ENCODE data around the gene RND1.
A peak's percentile ranks its signal among the peaks of the same experiment; 100 is the strongest.
"Not testable (repeated sequence)": the region's sequence is repeated elsewhere in the genome, so short reads cannot be mapped to it uniquely, and the experiment has no call there.

Gene RND1

GRCh38 chr12:48858043-48858442 is 7.6 kb downstream of the RND1 start:
- H3K4me3 ChIP-seq (ENCODE audit: low read depth, low read length) = no peak overlapping the region
- TF ChIP-seq CTCF (IDR thresholded peaks at IDR 0.05; ENCODE audit: borderline replicate concordance, insufficient read depth, low read depth, low read length) = no peak

GRCh38 chr12:48857278-48857994 is 8.2 kb downstream of the RND1 start:
- H3K4me3 ChIP-seq (ENCODE audit: low read depth, low read length) = no peak overlapping the region
- no peak for TF ChIP-seq CTCF (IDR thresholded peaks at IDR 0.05; ENCODE audit: borderline replicate concordance, insufficient read depth, low read depth, low read length)

GRCh38 chr12:48856379-48856778 is 9.3 kb downstream of the RND1 start:
- no peak overlapping the region for H3K4me3 ChIP-seq (ENCODE audit: low read depth, low read length)
- TF ChIP-seq CTCF (IDR thresholded peaks at IDR 0.05; ENCODE audit: borderline replicate concordance, insufficient read depth, low read depth, low read length) = no peak

- H3K4me3 ChIP-seq (ENCODE audit: low read depth, low read length) = not testable (repeated sequence)
Measured at GRCh38 chr12:48854932-48855331, 10.7 kb downstream of the RND1 start.

GRCh38 chr12:48854488-48854887 is 11.2 kb downstream of the RND1 start:
- H3K4me3 ChIP-seq (ENCODE audit: low read depth, low read length) = no peak overlapping the region
- no peak for TF ChIP-seq CTCF (IDR thresholded peaks at IDR 0.05; ENCODE audit: borderline replicate concordance, insufficient read depth, low read depth, low read length)

- TF ChIP-seq CTCF (IDR thresholded peaks at IDR 0.05; ENCODE audit: borderline replicate concordance, insufficient read depth, low read depth, low read length) = peak; percentile 62
- H3K4me3 ChIP-seq (ENCODE audit: low read depth, low read length) = peak overlapping the region; percentile 89
Measured at GRCh38 chr12:48852734-48853688, 12.7 kb downstream of the RND1 start.

GRCh38 chr12:48851883-48852733 is 13.6 kb downstream of the RND1 start, which contains the start of gene DDX23:
DDX23 (minus strand) TSS chr12:48852163; CDS start chr12:48845782, 6,381 bp downstream.
- TF ChIP-seq CTCF (IDR thresholded peaks at IDR 0.05; ENCODE audit: borderline replicate concordance, insufficient read depth, low read depth, low read length) = no peak

GRCh38 chr12:48842021-48842420 is 23.6 kb downstream of the RND1 start:
- not testable (repeated sequence) for H3K4me3 ChIP-seq (ENCODE audit: low read depth, low read length)

More at GRCh38 chr12:48851883-48852733, 13.6 kb downstream of the RND1 start, which contains the start of gene DDX23:
- H3K4me3 ChIP-seq (ENCODE audit: low read depth, low read length) = peak within 1 kb of the TSS; percentile 89
